Measurements from ENCODE around the gene PALLD. TPM values are rescaled to one million over a fixed set of nuclear protein-coding genes. Genes with fewer than 3 reads are reported as not detected.

The PALLD gene
- total RNA-seq, 1 donor from 2014 or later: 58.7 TPM

- Mint-ChIP-seq H3K9me3 (no peaks in the 10 kb centered on the region), H3K4me3 (no peak overlapping the region), H3K36me3 (ENCODE audit: low read depth) (no peaks in the 10 kb centered on the region), H3K27ac (ENCODE audit: unreplicated experiment) (no peak overlapping the region), H3K4me1 (peaks cover 27% of the 10 kb centered on the region), H3K27me3 (ENCODE audit: low read depth) (no peaks in the 10 kb centered on the region)
- DNase-seq (ENCODE audit: low read depth, low spot score): no peak
- TF ChIP-seq CTCF (conservative IDR thresholded peaks at IDR 0.05): no peak
These were observed 152.1 kb downstream of the PALLD start for GRCh38 chr4:168648929-168649328.

- H3K27ac Mint-ChIP-seq (ENCODE audit: unreplicated experiment): no peak overlapping the region
- H3K36me3 Mint-ChIP-seq (ENCODE audit: low read depth): no peaks in the 10 kb centered on the region
- H3K27me3 Mint-ChIP-seq (ENCODE audit: low read depth): no peaks in the 10 kb centered on the region
- H3K9me3 Mint-ChIP-seq: no peaks in the 10 kb centered on the region
- peaks cover 30% of the 10 kb centered on the region for H3K4me1 Mint-ChIP-seq
- no peak for TF ChIP-seq CTCF (conservative IDR thresholded peaks at IDR 0.05)
- H3K4me3 Mint-ChIP-seq: no peak overlapping the region
- DNase-seq (ENCODE audit: low read depth, low spot score): no peak
These were observed 154.5 kb downstream of the PALLD start for GRCh38 chr4:168651374-168651773.

GRCh38 chr4:168651864-168652263 is 155.0 kb downstream of the PALLD start:
- no peak for DNase-seq (ENCODE audit: low read depth, low spot score)
- Mint-ChIP-seq H3K36me3 (ENCODE audit: low read depth) (no peaks in the 10 kb centered on the region), H3K4me3 (no peak overlapping the region), H3K27ac (ENCODE audit: unreplicated experiment) (peak overlapping the region; percentile 74), H3K27me3 (ENCODE audit: low read depth) (no peaks in the 10 kb centered on the region), H3K4me1 (peaks cover 30% of the 10 kb centered on the region), H3K9me3 (no peaks in the 10 kb centered on the region)
- TF ChIP-seq CTCF (conservative IDR thresholded peaks at IDR 0.05): no peak

GRCh38 chr4:168652755-168653154 is 155.9 kb downstream of the PALLD start:
- Mint-ChIP-seq H3K9me3 (no peaks in the 10 kb centered on the region), H3K4me1 (peaks cover 29% of the 10 kb centered on the region), H3K27ac (ENCODE audit: unreplicated experiment) (no peak overlapping the region), H3K4me3 (no peak overlapping the region), H3K36me3 (ENCODE audit: low read depth) (no peaks in the 10 kb centered on the region), H3K27me3 (ENCODE audit: low read depth) (no peaks in the 10 kb centered on the region)
- TF ChIP-seq CTCF (conservative IDR thresholded peaks at IDR 0.05): no peak
- DNase-seq (ENCODE audit: low read depth, low spot score): no peak

- no peaks in the 10 kb centered on the region for H3K9me3 Mint-ChIP-seq
- no peak for DNase-seq (ENCODE audit: low read depth, low spot score)
- H3K4me1 Mint-ChIP-seq: peaks cover 26% of the 10 kb centered on the region
- no peak overlapping the region for H3K4me3 Mint-ChIP-seq
- no peak for TF ChIP-seq CTCF (conservative IDR thresholded peaks at IDR 0.05)
- no peaks in the 10 kb centered on the region for H3K27me3 Mint-ChIP-seq (ENCODE audit: low read depth)
- H3K36me3 Mint-ChIP-seq (ENCODE audit: low read depth): no peaks in the 10 kb centered on the region
- H3K27ac Mint-ChIP-seq (ENCODE audit: unreplicated experiment): no peak overlapping the region
These were observed 157.4 kb downstream of the PALLD start for GRCh38 chr4:168654104-168654847.

All from neural crest cell (in vitro differentiated cells).